Activated naive CD8-positive, alpha-beta T cell treated with anti-CD3 and anti-CD28 coated beads for 36 hours (primary cell): ENCODE measurements around the gene MPI. TPM values are rescaled to one million over a fixed set of nuclear protein-coding genes. Genes with fewer than 3 reads are reported as not detected.
"Not testable (repeated sequence)": the region's sequence is repeated elsewhere in the genome, so short reads cannot be mapped to it uniquely, and the experiment has no call there.

ENCODE experiments used
- DNase-seq: peaks from one replicate; pipeline ENCODE4 v3.0.0; 2021
- H3K27ac Mint-ChIP-seq: one replicate; pipeline ENCODE4 v1.8.0; 2022; ENCODE audit warnings: mild to moderate bottlenecking, moderate library complexity, mixed read lengths
- H3K27me3 Mint-ChIP-seq: one replicate; pipeline ENCODE4 v1.8.0; 2022; ENCODE audit warnings: mild to moderate bottlenecking, mixed read lengths
- H3K36me3 Mint-ChIP-seq: one replicate; pipeline ENCODE4 v1.8.0; 2021; ENCODE audit warnings: mild to moderate bottlenecking, mixed read lengths
- H3K4me1 Mint-ChIP-seq: one replicate; pipeline ENCODE4 v1.8.0; 2021; ENCODE audit warnings: mixed read lengths
- H3K4me3 Mint-ChIP-seq: one replicate; pipeline ENCODE4 v1.8.0; 2022; ENCODE audit warnings: mild to moderate bottlenecking, moderate library complexity, mixed read lengths
- H3K9me3 Mint-ChIP-seq: one replicate; pipeline ENCODE4 v1.8.0; 2022; ENCODE audit warnings: mixed read lengths
- total RNA-seq, 2 experiments: library from RNA; stranded (reverse); gene quantifications; one replicate each; pipeline ENCODE4 v1.2.3, GENCODE V29; 2021

The MPI gene
- total RNA-seq, 2 experiments from 2014 or later: 71.4 to 73.2 TPM

- not testable (repeated sequence) for DNase-seq, H3K4me3 Mint-ChIP-seq, H3K9me3 Mint-ChIP-seq, H3K27ac Mint-ChIP-seq, H3K27me3 Mint-ChIP-seq
- H3K36me3 Mint-ChIP-seq: peaks cover 31% of the 10 kb centered on the region
- peaks cover 27% of the 10 kb centered on the region for H3K4me1 Mint-ChIP-seq
Measured at GRCh38 chr15:74894383-74894782, 4.5 kb downstream of the MPI start.

- no peak overlapping the region for H3K4me3 Mint-ChIP-seq
- no peak for DNase-seq
- H3K4me1 Mint-ChIP-seq: peaks cover 19% of the 10 kb centered on the region
- no peaks in the 10 kb centered on the region for H3K27me3 Mint-ChIP-seq
- peaks cover 37% of the 10 kb centered on the region for H3K36me3 Mint-ChIP-seq
- no peak overlapping the region for H3K27ac Mint-ChIP-seq
- no peaks in the 10 kb centered on the region for H3K9me3 Mint-ChIP-seq
Measured at GRCh38 chr15:74895830-74896229, 6.0 kb downstream of the MPI start.

DNA sequence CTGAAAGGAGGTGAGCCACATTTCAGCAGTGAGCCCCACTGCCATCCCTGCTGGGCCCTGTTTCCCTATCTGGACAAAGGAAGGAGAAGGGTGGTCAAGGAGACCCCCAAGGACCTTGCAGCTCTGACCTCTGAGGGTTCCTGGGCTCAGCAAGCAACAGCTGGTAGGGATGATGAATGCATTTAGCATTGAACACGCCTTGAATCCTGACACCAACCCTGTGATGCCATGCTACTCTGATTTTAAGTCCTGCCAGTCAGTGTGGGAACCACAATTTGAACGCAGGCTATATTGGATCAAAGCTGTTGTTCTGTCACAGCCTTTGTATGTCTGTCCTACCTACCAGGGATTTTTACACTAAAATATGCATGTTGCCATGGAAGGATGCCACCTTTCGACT lies 6.5 kb downstream of the MPI start:
- H3K27ac Mint-ChIP-seq: no peak overlapping the region
- DNase-seq: no peak
- H3K4me1 Mint-ChIP-seq: peaks cover 18% of the 10 kb centered on the region
- no peaks in the 10 kb centered on the region for H3K27me3 Mint-ChIP-seq
- peaks cover 36% of the 10 kb centered on the region for H3K36me3 Mint-ChIP-seq
- no peak overlapping the region for H3K4me3 Mint-ChIP-seq
- H3K9me3 Mint-ChIP-seq: no peaks in the 10 kb centered on the region

DNA sequence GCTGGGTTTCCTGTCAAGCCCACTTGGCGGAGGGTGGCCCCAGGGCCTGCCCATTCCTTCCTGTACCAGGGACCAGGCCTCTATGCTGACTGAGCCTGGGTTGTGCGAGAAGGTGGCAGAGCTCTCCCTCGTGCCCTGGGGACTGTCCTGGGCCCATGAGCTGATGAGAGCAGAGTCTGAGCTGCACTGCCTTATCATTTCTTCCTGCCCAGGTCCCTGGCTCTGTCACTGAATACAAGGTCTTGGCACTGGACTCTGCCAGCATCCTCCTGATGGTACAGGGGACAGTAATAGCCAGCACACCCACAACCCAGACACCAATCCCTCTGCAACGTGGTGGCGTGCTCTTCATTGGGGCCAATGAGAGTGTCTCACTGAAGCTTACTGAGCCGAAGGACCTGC lies 7.5 kb downstream of the MPI start:
- H3K36me3 Mint-ChIP-seq: peaks cover 30% of the 10 kb centered on the region
- H3K27me3 Mint-ChIP-seq: no peaks in the 10 kb centered on the region

GRCh38 chr15:74901612-74902063 lies 11.8 kb downstream of the MPI start:
- H3K36me3 Mint-ChIP-seq: peaks cover 30% of the 10 kb centered on the region
- H3K27me3 Mint-ChIP-seq: no peaks in the 10 kb centered on the region
- H3K9me3 Mint-ChIP-seq: no peaks in the 10 kb centered on the region
- no peak overlapping the region for H3K4me3 Mint-ChIP-seq
- no peak overlapping the region for H3K27ac Mint-ChIP-seq
- peaks cover 23% of the 10 kb centered on the region for H3K4me1 Mint-ChIP-seq
- DNase-seq: peak; percentile 52

More for the DNA sequence above, 7.5 kb downstream of the MPI start:
- H3K4me1 Mint-ChIP-seq: peaks cover 19% of the 10 kb centered on the region
- no peak overlapping the region for H3K4me3 Mint-ChIP-seq
- peak overlapping the region; percentile 56 for H3K27ac Mint-ChIP-seq
- no peak for DNase-seq
- no peaks in the 10 kb centered on the region for H3K9me3 Mint-ChIP-seq

DNA sequence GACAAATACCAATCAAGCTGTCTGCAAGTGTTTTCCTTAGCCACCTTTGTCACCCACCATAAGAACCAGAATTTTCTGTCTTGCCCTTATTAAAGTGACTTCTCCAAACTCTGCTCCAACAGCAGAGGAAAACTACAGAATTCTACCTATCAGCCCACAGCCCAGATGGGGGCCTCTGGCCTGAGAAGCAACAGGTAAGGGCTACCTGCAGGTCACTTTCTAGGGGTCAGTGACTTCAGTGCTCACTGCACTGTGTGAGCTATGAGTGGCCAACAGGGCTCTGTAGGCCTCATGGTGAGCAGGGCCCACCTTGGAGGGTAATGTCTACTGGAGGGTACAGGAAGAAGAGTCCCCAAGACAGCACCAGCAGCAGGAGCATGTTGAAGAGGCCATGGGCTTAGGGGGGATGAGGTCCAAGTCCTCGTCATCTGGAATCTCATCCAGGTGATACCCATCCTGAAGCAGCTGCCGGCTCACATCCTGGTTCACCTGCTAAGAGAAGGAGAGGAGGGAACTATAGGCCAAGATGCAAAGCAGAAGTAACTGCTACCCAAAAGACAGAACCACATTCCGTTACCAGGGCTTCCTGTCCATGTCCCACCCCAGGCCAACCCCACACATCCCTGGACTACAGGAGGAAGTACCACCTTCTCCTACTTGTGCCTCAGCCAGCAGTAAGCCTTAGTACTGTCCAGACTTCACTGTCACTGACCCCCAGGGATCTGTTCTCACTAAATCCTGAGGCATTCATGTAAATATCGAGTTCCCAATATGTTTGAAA lies 12.6 kb downstream of the MPI start:
- H3K27ac Mint-ChIP-seq: peak overlapping the region; percentile 16
- peaks cover 29% of the 10 kb centered on the region for H3K4me1 Mint-ChIP-seq
- H3K36me3 Mint-ChIP-seq: peaks cover 32% of the 10 kb centered on the region
- H3K27me3 Mint-ChIP-seq: no peaks in the 10 kb centered on the region
- no peaks in the 10 kb centered on the region for H3K9me3 Mint-ChIP-seq
- no peak overlapping the region for H3K4me3 Mint-ChIP-seq
- no peak for DNase-seq

GRCh38 chr15:74903676-74904075 lies 13.8 kb downstream of the MPI start:
- Mint-ChIP-seq H3K4me3 (no peak overlapping the region), H3K9me3 (no peaks in the 10 kb centered on the region), H3K4me1 (peaks cover 29% of the 10 kb centered on the region), H3K27me3 (no peaks in the 10 kb centered on the region), H3K36me3 (peaks cover 32% of the 10 kb centered on the region), H3K27ac (peak overlapping the region; percentile 63)
- no peak for DNase-seq

DNA sequence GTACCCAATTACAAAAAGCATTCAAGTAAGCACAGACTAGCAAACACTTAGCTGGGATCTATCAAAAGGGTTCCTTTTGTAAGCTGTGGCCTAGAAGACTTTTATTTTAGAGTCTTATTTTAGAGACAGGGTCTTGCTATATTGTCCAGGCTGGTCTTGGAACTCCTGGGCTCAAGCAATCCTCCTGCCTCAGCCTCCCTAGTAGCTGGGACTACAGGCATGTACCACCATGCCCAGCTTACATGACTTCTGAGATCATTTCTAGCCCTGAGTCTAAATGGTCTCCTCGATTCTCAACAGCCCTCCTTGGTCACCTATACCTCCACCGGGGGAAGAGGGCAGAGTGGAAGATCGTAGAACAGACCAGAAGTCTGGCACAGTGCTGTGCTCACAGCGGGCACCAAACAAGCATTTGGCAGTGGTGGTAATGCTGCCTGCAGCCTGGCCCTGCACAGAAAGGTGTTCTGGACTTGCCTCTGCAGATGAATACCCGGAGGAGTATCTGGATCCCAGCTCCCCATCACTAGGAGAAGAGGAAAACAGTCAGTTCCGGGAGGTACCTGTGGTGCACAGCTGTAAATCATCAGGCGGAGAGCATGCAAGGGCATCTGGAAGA lies 14.5 kb downstream of the MPI start:
- H3K4me3 Mint-ChIP-seq: no peak overlapping the region
- H3K4me1 Mint-ChIP-seq: peaks cover 29% of the 10 kb centered on the region
- H3K27ac Mint-ChIP-seq: no peak overlapping the region
- peaks cover 36% of the 10 kb centered on the region for H3K36me3 Mint-ChIP-seq
- DNase-seq: no peak
- H3K27me3 Mint-ChIP-seq: no peaks in the 10 kb centered on the region
- H3K9me3 Mint-ChIP-seq: no peaks in the 10 kb centered on the region

DNA sequence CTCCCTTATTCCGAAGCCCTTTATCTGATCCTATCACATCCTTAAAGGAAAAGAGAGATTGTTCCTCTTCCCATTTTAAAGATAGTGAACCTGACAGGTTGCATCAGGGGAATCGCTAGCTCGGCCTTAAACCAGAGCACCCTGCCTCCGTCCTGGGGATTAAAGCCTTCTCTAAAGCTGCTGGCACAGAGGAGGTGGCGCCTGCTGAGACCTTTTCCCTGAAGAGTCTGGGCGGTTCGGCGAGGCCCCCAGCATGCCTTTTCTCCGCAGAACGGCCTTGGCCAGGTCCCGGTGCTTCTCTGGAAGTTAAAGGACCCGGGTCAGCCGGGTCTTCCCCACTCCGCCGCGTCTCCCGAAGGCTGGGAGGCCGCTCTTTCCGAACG lies 16.2 kb downstream of the MPI start:
- Mint-ChIP-seq H3K27me3 (no peaks in the 10 kb centered on the region), H3K9me3 (no peaks in the 10 kb centered on the region), H3K4me3 (peak overlapping the region; percentile 92), H3K4me1 (peaks cover 29% of the 10 kb centered on the region), H3K36me3 (peaks cover 27% of the 10 kb centered on the region), H3K27ac (peak overlapping the region; percentile 70)
- DNase-seq: no peak

DNA sequence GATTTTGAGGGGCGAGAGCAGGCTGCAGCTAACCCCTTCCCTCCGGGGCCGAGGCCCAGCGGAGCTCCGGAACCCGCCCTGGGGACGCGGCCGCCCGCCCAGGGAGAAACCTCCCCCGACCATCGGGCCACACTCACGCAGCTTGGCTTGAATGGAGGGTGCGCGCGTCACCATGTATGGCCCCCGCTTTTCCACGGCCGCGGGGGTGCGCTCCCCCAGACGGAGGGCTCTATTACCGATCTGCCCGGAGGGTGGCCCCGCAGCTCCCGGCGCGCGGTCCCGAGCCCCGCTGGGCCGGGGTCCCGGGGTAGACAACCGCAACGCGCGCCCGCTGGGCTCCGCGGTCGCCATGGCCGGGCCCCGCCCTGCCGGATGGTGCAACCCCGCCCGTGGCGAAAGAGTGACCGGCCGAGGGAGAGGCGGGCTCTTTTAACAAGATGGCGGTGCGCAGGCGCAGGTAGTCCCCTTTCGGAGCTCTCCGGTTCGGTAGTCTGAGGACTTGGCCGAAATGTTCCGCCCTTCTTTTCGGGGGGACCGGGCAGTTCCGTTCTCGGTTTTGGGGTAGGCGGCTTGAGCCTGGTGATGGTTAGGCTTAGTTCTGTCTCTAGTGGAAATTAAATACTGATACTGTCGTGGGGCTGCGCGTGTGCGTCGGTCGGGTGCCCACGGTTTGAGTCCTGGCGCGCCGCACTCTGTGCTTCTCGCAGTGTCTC lies 16.8 kb downstream of the MPI start, which contains the start of gene FAM219B:
FAM219B (minus strand) TSS at position 402 of the 713 bp plus-strand sequence; CDS start at position 351, 51 bp downstream.
- Mint-ChIP-seq H3K9me3 (no peaks in the 10 kb centered on the region), H3K4me1 (peaks cover 29% of the 10 kb centered on the region), H3K4me3 (peak within 1 kb of the TSS; percentile 92), H3K27ac (peak within 1 kb of the TSS; percentile 89), H3K27me3 (no peaks in the 10 kb centered on the region), H3K36me3 (peaks cover 27% of the 10 kb centered on the region)
- DNase-seq: peak; percentile 81

DNA sequence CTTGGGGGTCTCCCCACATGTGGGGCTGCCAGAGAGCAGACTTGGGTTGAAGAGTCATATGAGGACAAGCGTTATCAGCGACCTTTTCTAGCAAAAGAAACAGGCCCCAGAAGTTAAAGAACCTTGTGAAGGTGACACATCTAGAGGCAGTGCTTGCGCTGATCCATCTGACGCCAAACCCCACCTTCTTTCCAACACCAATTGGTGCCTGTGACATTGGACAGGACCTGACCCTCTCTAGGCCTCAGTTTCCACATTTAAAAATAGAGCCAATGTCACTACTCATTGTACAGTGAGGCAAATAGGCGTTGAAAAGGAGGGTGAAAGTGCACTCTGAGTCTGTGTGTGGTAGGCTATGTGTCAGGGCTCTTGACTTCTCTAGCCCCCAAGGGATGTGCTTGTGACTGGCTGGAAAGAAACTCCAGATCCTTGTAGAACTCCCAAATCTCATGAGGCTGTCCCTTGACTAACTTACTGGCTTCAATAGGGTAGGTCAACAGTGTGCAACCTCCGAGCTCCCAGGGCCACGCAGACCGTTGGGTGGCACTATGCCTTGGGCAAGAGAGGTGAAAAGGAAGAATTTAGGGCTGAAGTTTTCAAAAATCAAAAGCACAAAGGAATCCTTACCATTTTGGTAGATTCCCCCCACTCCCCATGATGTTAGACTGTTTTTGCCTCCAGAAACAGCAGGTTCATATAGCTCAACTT lies 17.5 kb downstream of the MPI start:
- Mint-ChIP-seq H3K27ac (peak overlapping the region; percentile 89), H3K36me3 (peaks cover 27% of the 10 kb centered on the region), H3K4me1 (peaks cover 26% of the 10 kb centered on the region), H3K4me3 (peak overlapping the region; percentile 92), H3K27me3 (no peaks in the 10 kb centered on the region), H3K9me3 (no peaks in the 10 kb centered on the region)
- DNase-seq: no peak

GRCh38 chr15:74908635-74909034 lies 18.8 kb downstream of the MPI start:
- H3K27me3 Mint-ChIP-seq: no peaks in the 10 kb centered on the region
- no peak overlapping the region for H3K4me3 Mint-ChIP-seq
- H3K27ac Mint-ChIP-seq: no peak overlapping the region
- no peak for DNase-seq
- H3K4me1 Mint-ChIP-seq: peaks cover 25% of the 10 kb centered on the region
- no peaks in the 10 kb centered on the region for H3K9me3 Mint-ChIP-seq
- peaks cover 24% of the 10 kb centered on the region for H3K36me3 Mint-ChIP-seq

- H3K27ac Mint-ChIP-seq: no peak overlapping the region
- no peaks in the 10 kb centered on the region for H3K27me3 Mint-ChIP-seq
- H3K4me3 Mint-ChIP-seq: no peak overlapping the region
- DNase-seq: no peak
- H3K4me1 Mint-ChIP-seq: no peaks in the 10 kb centered on the region
- H3K9me3 Mint-ChIP-seq: no peaks in the 10 kb centered on the region
- H3K36me3 Mint-ChIP-seq: peaks cover 18% of the 10 kb centered on the region
Measured at GRCh38 chr15:74913041-74913440, 23.2 kb downstream of the MPI start.

DNA sequence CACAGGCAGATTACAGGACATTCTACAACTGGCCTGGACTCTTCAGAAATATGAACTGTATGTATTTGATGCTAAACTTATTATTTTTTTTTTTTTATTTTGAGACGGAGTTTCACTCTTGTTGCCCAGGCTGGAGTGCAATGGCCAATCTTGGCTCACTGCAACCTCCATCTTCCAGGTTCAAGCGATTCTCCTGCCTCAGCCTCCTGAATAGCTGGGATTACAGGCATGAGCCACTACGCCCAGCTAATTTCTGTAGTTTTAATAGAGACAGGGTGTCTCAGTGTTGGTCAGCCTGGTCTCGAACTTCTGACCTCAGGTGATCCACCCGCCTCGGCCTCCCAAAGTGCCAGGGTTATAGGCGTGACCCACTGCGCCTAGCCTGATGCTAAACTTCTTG lies 24.0 kb downstream of the MPI start:
- not testable (repeated sequence) for H3K4me3 Mint-ChIP-seq, H3K27me3 Mint-ChIP-seq, H3K27ac Mint-ChIP-seq, H3K9me3 Mint-ChIP-seq, H3K4me1 Mint-ChIP-seq, DNase-seq
- peaks cover 22% of the 10 kb centered on the region for H3K36me3 Mint-ChIP-seq

DNA sequence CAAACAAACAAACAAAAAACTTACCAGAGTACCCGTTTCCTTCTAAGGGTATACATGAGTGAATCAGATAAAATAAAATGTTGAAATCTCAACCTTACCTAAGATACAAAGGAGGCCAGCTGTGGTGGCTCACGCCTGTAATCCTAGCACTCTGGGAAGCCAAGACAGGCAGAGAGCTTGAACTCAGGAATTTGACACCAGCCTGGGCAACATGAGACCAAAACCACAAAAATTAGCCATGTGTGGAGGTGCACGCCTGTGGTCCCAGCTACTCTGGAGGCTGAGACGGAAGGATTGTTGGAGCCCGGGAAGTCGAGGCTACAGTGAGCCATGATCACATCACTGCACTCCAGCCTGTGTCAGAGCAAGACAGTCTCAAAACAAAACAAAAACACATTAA lies 27.8 kb downstream of the MPI start:
- no peak overlapping the region for H3K27ac Mint-ChIP-seq
- no peaks in the 10 kb centered on the region for H3K27me3 Mint-ChIP-seq
- H3K36me3 Mint-ChIP-seq: peaks cover 31% of the 10 kb centered on the region
- H3K4me1 Mint-ChIP-seq: no peaks in the 10 kb centered on the region
- H3K4me3 Mint-ChIP-seq: no peak overlapping the region
- DNase-seq: no peak
- no peaks in the 10 kb centered on the region for H3K9me3 Mint-ChIP-seq
